ENCODE data around the gene ORC1.

DNA sequence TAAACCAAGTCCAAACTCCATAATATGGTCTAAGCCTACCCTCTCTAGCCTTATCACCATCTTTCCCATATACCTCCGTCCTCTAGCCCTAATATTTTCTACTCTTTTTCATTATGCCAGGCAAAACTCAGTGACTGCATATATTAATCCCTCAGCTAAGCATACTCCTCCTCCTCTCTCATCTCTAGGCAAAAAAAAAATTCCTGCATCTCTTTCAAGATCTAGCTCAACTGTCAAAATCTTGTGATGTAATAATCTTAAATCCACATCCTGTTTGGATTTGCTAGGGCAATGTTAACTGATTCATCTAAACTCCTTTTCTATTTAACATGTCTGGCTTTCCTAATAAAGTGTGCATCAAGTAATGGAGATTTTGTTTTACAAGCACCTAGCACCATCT lies 20.6 kb upstream of the ORC1 start:
- TF ChIP-seq POLR2A (IDR thresholded peaks at IDR 0.05) = no peak
- TF ChIP-seq, protein P1, sequence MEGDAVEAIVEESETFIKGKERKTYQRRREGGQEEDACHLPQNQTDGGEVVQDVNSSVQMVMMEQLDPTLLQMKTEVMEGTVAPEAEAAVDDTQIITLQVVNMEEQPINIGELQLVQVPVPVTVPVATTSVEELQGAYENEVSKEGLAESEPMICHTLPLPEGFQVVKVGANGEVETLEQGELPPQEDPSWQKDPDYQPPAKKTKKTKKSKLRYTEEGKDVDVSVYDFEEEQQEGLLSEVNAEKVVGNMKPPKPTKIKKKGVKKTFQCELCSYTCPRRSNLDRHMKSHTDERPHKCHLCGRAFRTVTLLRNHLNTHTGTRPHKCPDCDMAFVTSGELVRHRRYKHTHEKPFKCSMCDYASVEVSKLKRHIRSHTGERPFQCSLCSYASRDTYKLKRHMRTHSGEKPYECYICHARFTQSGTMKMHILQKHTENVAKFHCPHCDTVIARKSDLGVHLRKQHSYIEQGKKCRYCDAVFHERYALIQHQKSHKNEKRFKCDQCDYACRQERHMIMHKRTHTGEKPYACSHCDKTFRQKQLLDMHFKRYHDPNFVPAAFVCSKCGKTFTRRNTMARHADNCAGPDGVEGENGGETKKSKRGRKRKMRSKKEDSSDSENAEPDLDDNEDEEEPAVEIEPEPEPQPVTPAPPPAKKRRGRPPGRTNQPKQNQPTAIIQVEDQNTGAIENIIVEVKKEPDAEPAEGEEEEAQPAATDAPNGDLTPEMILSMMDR (IDR thresholded peaks at IDR 0.05) = no peak
